Glomerular endothelial cell (primary cell): ENCODE data around the gene INO80C. TPM values are rescaled to one million over a fixed set of nuclear protein-coding genes. Genes with fewer than 3 reads are reported as not detected.

Source experiments
- DNase-seq: peaks from one replicate; pipeline ENCODE4 v3.0.0-alpha.2; 2011; ENCODE audit warnings: low read depth, low spot score; ENCODE audit errors: extremely low read depth
- total RNA-seq: library from RNA; depleted of rRNA; stranded (reverse); fragments of >200 nt; gene quantifications from 2 replicates; pipeline ENCODE4 v1.2.3, GENCODE V29; 2015

The INO80C gene
- total RNA-seq, 1 donor from 2014 or later, result 30.8 TPM

GRCh38 chr18:35513181-35513936 lies 15.6 kb upstream of the INO80C start:
- no peak for DNase-seq

GRCh38 chr18:35512761-35513160 lies 15.0 kb upstream of the INO80C start:
- DNase-seq, result no peak

- no peak for DNase-seq
Measured at GRCh38 chr18:35511833-35512232, 14.1 kb upstream of the INO80C start.

GRCh38 chr18:35511428-35511827 lies 13.7 kb upstream of the INO80C start:
- no peak for DNase-seq

- DNase-seq, result no peak
Measured at GRCh38 chr18:35510076-35510651, 12.4 kb upstream of the INO80C start.

- DNase-seq, result no peak
Measured at GRCh38 chr18:35508746-35509338, 11.1 kb upstream of the INO80C start.

GRCh38 chr18:35508030-35508429 lies 10.3 kb upstream of the INO80C start:
- no peak for DNase-seq

- no peak for DNase-seq
Measured at GRCh38 chr18:35507623-35508022, 9.9 kb upstream of the INO80C start.

GRCh38 chr18:35507192-35507591 lies 9.4 kb upstream of the INO80C start:
- DNase-seq, result no peak

GRCh38 chr18:35506024-35506712 lies 8.4 kb upstream of the INO80C start:
- DNase-seq, result no peak

- DNase-seq, result no peak
Measured at GRCh38 chr18:35504996-35505395, 7.2 kb upstream of the INO80C start.

GRCh38 chr18:35502052-35502451 lies 4.3 kb upstream of the INO80C start:
- no peak for DNase-seq

- DNase-seq, result no peak
Measured at GRCh38 chr18:35501369-35501768, 3.6 kb upstream of the INO80C start.

GRCh38 chr18:35500113-35500512 lies 2.4 kb upstream of the INO80C start:
- no peak for DNase-seq

- DNase-seq, result no peak
Measured at GRCh38 chr18:35497027-35497369, 762 bp downstream of the INO80C start.

GRCh38 chr18:35495536-35496314 lies 2.0 kb downstream of the INO80C start:
- DNase-seq, result no peak

GRCh38 chr18:35494251-35495220 lies 3.2 kb downstream of the INO80C start:
- DNase-seq, result no peak

GRCh38 chr18:35491700-35492077 lies 6.1 kb downstream of the INO80C start:
- no peak for DNase-seq

- DNase-seq, result no peak
Measured at GRCh38 chr18:35490894-35491699, 6.7 kb downstream of the INO80C start.
